ENCODE results near the gene ETS2. TPM values are rescaled to one million over a fixed set of nuclear protein-coding genes. Genes with fewer than 3 reads are reported as not detected.

The ETS2 gene
- total RNA-seq, 1 donor from 2014 or later = 40.3 TPM

DNA sequence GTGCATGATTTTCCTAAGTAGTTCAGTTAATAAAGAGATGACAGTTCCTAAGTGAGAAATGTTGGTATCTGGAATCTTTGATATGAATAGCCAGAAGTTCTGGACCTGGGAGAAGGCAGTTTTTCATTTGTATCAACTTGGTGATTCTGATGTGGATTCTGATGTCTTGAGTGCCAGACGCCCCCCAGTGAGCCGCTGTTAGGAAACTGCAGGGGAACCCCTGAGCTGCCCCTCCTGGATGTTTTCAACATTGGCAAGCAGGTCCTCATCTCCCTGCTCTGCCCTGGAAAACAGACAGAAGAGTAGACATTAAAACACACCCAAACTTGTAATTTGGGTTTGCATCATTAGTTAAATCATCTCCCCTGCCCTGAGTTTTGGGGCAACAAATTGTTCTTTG, 7.4 kb downstream of the ETS2 start:
- Mint-ChIP-seq H3K27ac (ENCODE audit: unreplicated experiment) (no peak overlapping the region), H3K27me3 (ENCODE audit: low read depth, unreplicated experiment) (no peaks in the 10 kb centered on the region), H3K4me3 (ENCODE audit: unreplicated experiment) (no peak overlapping the region), H3K36me3 (ENCODE audit: low read depth, unreplicated experiment) (peaks cover 42% of the 10 kb centered on the region), H3K4me1 (ENCODE audit: low read depth, unreplicated experiment) (peaks cover 31% of the 10 kb centered on the region), H3K9me3 (ENCODE audit: unreplicated experiment) (no peaks in the 10 kb centered on the region)
- Histone ChIP-seq H3K27me3 (ENCODE audit: insufficient read depth, low read length) (no peaks in the 10 kb centered on the region), H3K9me3 (ENCODE audit: insufficient read depth, low read depth, low read length) (no peaks in the 10 kb centered on the region), H3K36me3 (ENCODE audit: insufficient read depth, low read length) (peaks cover 45% of the 10 kb centered on the region), H2AFZ (ENCODE audit: low read depth, low read length) (no peak overlapping the region), H4K20me1 (ENCODE audit: insufficient read depth, low read length) (peaks cover 17% of the 10 kb centered on the region), H3K4me3 (ENCODE audit: insufficient read depth, low read depth, low read length) (no peak overlapping the region), H3K4me1 (ENCODE audit: insufficient read depth, low read length) (peaks cover 44% of the 10 kb centered on the region), H3K27ac (ENCODE audit: low read depth, low read length) (no peak overlapping the region), H3K4me2 (ENCODE audit: low read length) (no peak overlapping the region), H3K9ac (ENCODE audit: low read length) (no peak overlapping the region), H3K79me2 (ENCODE audit: insufficient read depth, low read length) (peaks cover 38% of the 10 kb centered on the region)
- no peak for TF ChIP-seq EZH2 (IDR thresholded peaks at IDR 0.05; ENCODE audit: insufficient read depth, low read length)
- TF ChIP-seq CTCF (IDR thresholded peaks at IDR 0.05; ENCODE audit: insufficient read depth, low read depth, low read length) = no peak
- no peak for DNase-seq (ENCODE audit: low read depth)
- FAIRE-seq = no peak

DNA sequence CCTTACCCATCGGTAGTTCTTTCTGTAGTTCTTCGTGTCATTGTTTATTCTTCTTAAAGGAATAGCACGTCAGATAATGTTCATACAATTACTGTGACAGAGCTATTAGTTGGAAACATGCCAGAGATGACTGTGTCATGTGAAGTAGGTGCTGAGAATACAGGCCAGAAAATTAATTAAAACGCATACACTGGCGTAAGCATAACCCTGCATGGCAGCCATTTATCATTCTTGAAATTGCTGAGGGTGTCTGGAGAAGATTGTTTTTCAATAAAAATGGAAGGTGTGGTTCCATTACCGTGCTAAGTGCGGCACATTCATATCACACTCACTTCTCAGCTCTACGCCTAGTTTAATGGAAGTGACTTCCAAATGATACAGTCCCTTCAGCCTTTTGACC, 7.8 kb downstream of the ETS2 start:
- H3K9me3 Mint-ChIP-seq (ENCODE audit: unreplicated experiment) = no peaks in the 10 kb centered on the region
- H3K36me3 Mint-ChIP-seq (ENCODE audit: low read depth, unreplicated experiment) = peaks cover 45% of the 10 kb centered on the region
- no peak for TF ChIP-seq EZH2 (IDR thresholded peaks at IDR 0.05; ENCODE audit: insufficient read depth, low read length)
- no peak for TF ChIP-seq CTCF (IDR thresholded peaks at IDR 0.05; ENCODE audit: insufficient read depth, low read depth, low read length)
- Histone ChIP-seq H3K4me2 (ENCODE audit: low read length) (no peak overlapping the region), H2AFZ (ENCODE audit: low read depth, low read length) (no peak overlapping the region), H3K4me1 (ENCODE audit: insufficient read depth, low read length) (peaks cover 44% of the 10 kb centered on the region), H3K27ac (ENCODE audit: low read depth, low read length) (peak overlapping the region; percentile 4), H3K27me3 (ENCODE audit: insufficient read depth, low read length) (no peaks in the 10 kb centered on the region), H3K9ac (ENCODE audit: low read length) (no peak overlapping the region), H3K4me3 (ENCODE audit: insufficient read depth, low read depth, low read length) (no peak overlapping the region), H3K79me2 (ENCODE audit: insufficient read depth, low read length) (peaks cover 34% of the 10 kb centered on the region), H3K36me3 (ENCODE audit: insufficient read depth, low read length) (peaks cover 49% of the 10 kb centered on the region), H3K9me3 (ENCODE audit: insufficient read depth, low read depth, low read length) (no peaks in the 10 kb centered on the region), H4K20me1 (ENCODE audit: insufficient read depth, low read length) (peaks cover 13% of the 10 kb centered on the region)
- no peak for DNase-seq (ENCODE audit: low read depth)
- no peaks in the 10 kb centered on the region for H3K27me3 Mint-ChIP-seq (ENCODE audit: low read depth, unreplicated experiment)
- peaks cover 31% of the 10 kb centered on the region for H3K4me1 Mint-ChIP-seq (ENCODE audit: low read depth, unreplicated experiment)
- no peak for FAIRE-seq
- H3K27ac Mint-ChIP-seq (ENCODE audit: unreplicated experiment) = no peak overlapping the region
- H3K4me3 Mint-ChIP-seq (ENCODE audit: unreplicated experiment) = no peak overlapping the region

- H3K27ac Mint-ChIP-seq (ENCODE audit: unreplicated experiment) = no peak overlapping the region
- no peak for FAIRE-seq
- Histone ChIP-seq H3K4me1 (ENCODE audit: insufficient read depth, low read length) (peaks cover 43% of the 10 kb centered on the region), H3K4me3 (ENCODE audit: insufficient read depth, low read depth, low read length) (no peak overlapping the region), H3K27me3 (ENCODE audit: insufficient read depth, low read length) (no peaks in the 10 kb centered on the region), H3K79me2 (ENCODE audit: insufficient read depth, low read length) (peaks cover 25% of the 10 kb centered on the region), H3K9ac (ENCODE audit: low read length) (no peak overlapping the region), H3K27ac (ENCODE audit: low read depth, low read length) (peak overlapping the region; percentile 53), H4K20me1 (ENCODE audit: insufficient read depth, low read length) (peaks cover 7% of the 10 kb centered on the region), H3K9me3 (ENCODE audit: insufficient read depth, low read depth, low read length) (no peaks in the 10 kb centered on the region), H2AFZ (ENCODE audit: low read depth, low read length) (no peak overlapping the region), H3K4me2 (ENCODE audit: low read length) (no peak overlapping the region), H3K36me3 (ENCODE audit: insufficient read depth, low read length) (peaks cover 58% of the 10 kb centered on the region)
- no peak for DNase-seq (ENCODE audit: low read depth)
- TF ChIP-seq CTCF (IDR thresholded peaks at IDR 0.05; ENCODE audit: insufficient read depth, low read depth, low read length) (no peak), EZH2 (IDR thresholded peaks at IDR 0.05; ENCODE audit: insufficient read depth, low read length) (no peak)
- peaks cover 52% of the 10 kb centered on the region for H3K36me3 Mint-ChIP-seq (ENCODE audit: low read depth, unreplicated experiment)
- no peaks in the 10 kb centered on the region for H3K9me3 Mint-ChIP-seq (ENCODE audit: unreplicated experiment)
- no peak overlapping the region for H3K4me3 Mint-ChIP-seq (ENCODE audit: unreplicated experiment)
- H3K27me3 Mint-ChIP-seq (ENCODE audit: low read depth, unreplicated experiment) = no peaks in the 10 kb centered on the region
- peaks cover 35% of the 10 kb centered on the region for H3K4me1 Mint-ChIP-seq (ENCODE audit: low read depth, unreplicated experiment)
These were observed 8.7 kb downstream of the ETS2 start for GRCh38 chr21:38814126-38815059.

Data from astrocyte (in vitro differentiated cells and primary cell).